ENCODE measurements around the gene WFS1. TPM values are rescaled to one million over a fixed set of nuclear protein-coding genes. Genes with fewer than 3 reads are reported as not detected.

WFS1 gene
- total and polyA plus RNA-seq, 2 of the 8 experiments (the other 6 are each of a cell fraction or from before 2014, with no cell fraction given): 29.1 to 43.1 TPM

GRCh38 chr4:6294705-6295421, 25.2 kb downstream of the WFS1 start:
- Histone ChIP-seq H4K91ac (replicated peaks; ENCODE audit: insufficient read length, low read length) (no peak overlapping the region), H3K23ac (ENCODE audit: insufficient read length) (no peak overlapping the region), H3K56ac (replicated peaks; ENCODE audit: insufficient read length, low read depth, low read length) (no peak overlapping the region), H2BK120ac (replicated peaks; ENCODE audit: low read depth, low read length) (no peak overlapping the region), H3K9ac (replicated peaks in 1 of 4; ENCODE audit: extremely low read depth in 1 of 4, low read depth in 3 of 4, low read length in 3 of 4) (no peak overlapping the region), H2AK5ac (ENCODE audit: low read depth, low read length) (no peak overlapping the region), H3K14ac (ENCODE audit: insufficient read length) (no peak overlapping the region), H3K4ac (replicated peaks; ENCODE audit: insufficient read length, low read depth, low read length) (no peak overlapping the region), H3K27me3 (replicated peaks in 1 of 4; ENCODE audit: control insufficient read depth in 3 of 4, extremely low read depth in 1 of 4, insufficient read depth in 3 of 4, low read length in 3 of 4) (no peaks in the 10 kb centered on the region), H3K18ac (ENCODE audit: extremely low read depth, low read length) (no peak overlapping the region), H3K23me2 (ENCODE audit: low read depth, low read length) (peaks cover 5% of the 10 kb centered on the region; the same call in 1 of the 2 replicates), H2BK20ac (ENCODE audit: low read length) (no peak overlapping the region), H3K4me2 (ENCODE audit: insufficient read depth in 1 of 2, low read depth in 2 of 2, low read length in 2 of 2) (no peak overlapping the region), H3K27ac (ENCODE audit: low read depth, low read length) (no peak overlapping the region), H4K8ac (ENCODE audit: extremely low read depth, insufficient read depth, low read length) (no peak overlapping the region), H3K79me2 (ENCODE audit: control insufficient read depth in 1 of 2, insufficient read depth in 2 of 2, low read length in 2 of 2) (no peaks in the 10 kb centered on the region), H3K4me1 (replicated peaks in 1 of 4; ENCODE audit: control insufficient read depth in 3 of 4, insufficient read depth in 4 of 4, low read length in 3 of 4) (no peaks in the 10 kb centered on the region), H3K9me3 (ENCODE audit: insufficient read depth in 2 of 2, low read depth in 1 of 2, low read length in 1 of 2) (no peaks in the 10 kb centered on the region), H4K5ac (ENCODE audit: insufficient read length, low read depth, low read length) (no peak overlapping the region), H2AFZ (ENCODE audit: low read length) (no peak overlapping the region), H2BK15ac (ENCODE audit: low read length) (no peak overlapping the region), H3K36me3 (ENCODE audit: control insufficient read depth in 2 of 4, insufficient read depth in 4 of 4, low read length in 3 of 4) (peaks cover 0 to 6% (median 3%) of the 10 kb centered on the region in 4 experiments; a peak in 4 of 8 replicates), H2BK5ac (ENCODE audit: low read depth, low read length) (no peak overlapping the region), H4K20me1 (replicated peaks in 1 of 2; ENCODE audit: control insufficient read depth in 1 of 2, insufficient read depth in 2 of 2, low read length in 2 of 2) (peaks cover 0 to 7% of the 10 kb centered on the region in 2 experiments), H3K79me1 (ENCODE audit: low read depth, low read length) (0 out of 2 replicates have a peak, but pooled peaks cover 3% of the 10 kb centered on the region), H2BK12ac (ENCODE audit: low read depth, low read length) (no peak overlapping the region), H3K4me3 (ENCODE audit: extremely low read depth in 1 of 4, insufficient read depth in 2 of 4, low read depth in 3 of 4, low read length in 4 of 4) (no peak overlapping the region)
- no peak for DNase-seq (ENCODE audit: low read depth in 1 of 2, low spot score in 2 of 2)
- ChIA-PET POLR2A (ENCODE audit: partially characterized antibody) (interaction anchor here (1.2 to 1.4 kb wide), 2 partner anchors 10 to 14 kb away, joined by 5 to 6 read pairs; no protein-coding TSS in a partner anchor), CTCF (ENCODE audit: partially characterized antibody) (interaction anchor here (0.5 to 4.8 kb wide), 7 partner anchors 15 to 86 kb away, joined by 3 to 26 read pairs (median 4); partner anchors contain the start of gene WFS1)
- WGBS, 2 experiments (ENCODE audit: extremely low coverage in 1 of 2, insufficient coverage in 1 of 2, insufficient read length in 1 of 2, insufficient replicate concordance in 2 of 2, low coverage in 1 of 2, low lambda C conversion rate in 2 of 2, missing lambda C conversion rate in 1 of 2): 91% methylated on average over 27 of the region's 27 CpGs; no CpG with 5 or more reads in 1 of the 2 experiments
- FAIRE-seq: no peak
- TF ChIP-seq TEAD4 (IDR thresholded peaks at IDR 0.05; ENCODE audit: low read depth, low read length) (no peak), RXRA (IDR thresholded peaks at IDR 0.05; ENCODE audit: insufficient read depth, low read depth, low read length) (no peak), TAF1 (IDR thresholded peaks at IDR 0.05; ENCODE audit: low read depth, low read length) (no peak), BRCA1 (IDR thresholded peaks at IDR 0.05; ENCODE audit: low read depth, low read length) (no peak), SRF (IDR thresholded peaks at IDR 0.05; ENCODE audit: low read depth, low read length) (no peak), FOSL1 (IDR thresholded peaks at IDR 0.05; ENCODE audit: insufficient read depth, low read depth, low read length) (no peak), GABPA (IDR thresholded peaks at IDR 0.05; ENCODE audit: borderline replicate concordance, insufficient read depth, low read length) (no peak), MAFK (IDR thresholded peaks at IDR 0.05; ENCODE audit: low read depth, low read length) (no peak), TCF12 (IDR thresholded peaks at IDR 0.05; ENCODE audit: low read depth, low read length) (no peak), CHD2 (IDR thresholded peaks at IDR 0.05; ENCODE audit: low read length) (no peak), EP300 (IDR thresholded peaks at IDR 0.05; ENCODE audit: borderline replicate concordance in 1 of 2, low read depth in 2 of 2, low read length in 2 of 2) (no peak), CEBPB (IDR thresholded peaks at IDR 0.05; ENCODE audit: low read depth, low read length) (no peak), NANOG (IDR thresholded peaks at IDR 0.05; ENCODE audit: insufficient read depth, low read depth, low read length, poor library complexity, severe bottlenecking) (no peak)
